ENCODE data around the gene TRIM63. TPM values are rescaled to one million over a fixed set of nuclear protein-coding genes. Genes with fewer than 3 reads are reported as not detected.

TRIM63 gene
- total RNA-seq, 1 experiment from 2014 or later, result not detected

DNA sequence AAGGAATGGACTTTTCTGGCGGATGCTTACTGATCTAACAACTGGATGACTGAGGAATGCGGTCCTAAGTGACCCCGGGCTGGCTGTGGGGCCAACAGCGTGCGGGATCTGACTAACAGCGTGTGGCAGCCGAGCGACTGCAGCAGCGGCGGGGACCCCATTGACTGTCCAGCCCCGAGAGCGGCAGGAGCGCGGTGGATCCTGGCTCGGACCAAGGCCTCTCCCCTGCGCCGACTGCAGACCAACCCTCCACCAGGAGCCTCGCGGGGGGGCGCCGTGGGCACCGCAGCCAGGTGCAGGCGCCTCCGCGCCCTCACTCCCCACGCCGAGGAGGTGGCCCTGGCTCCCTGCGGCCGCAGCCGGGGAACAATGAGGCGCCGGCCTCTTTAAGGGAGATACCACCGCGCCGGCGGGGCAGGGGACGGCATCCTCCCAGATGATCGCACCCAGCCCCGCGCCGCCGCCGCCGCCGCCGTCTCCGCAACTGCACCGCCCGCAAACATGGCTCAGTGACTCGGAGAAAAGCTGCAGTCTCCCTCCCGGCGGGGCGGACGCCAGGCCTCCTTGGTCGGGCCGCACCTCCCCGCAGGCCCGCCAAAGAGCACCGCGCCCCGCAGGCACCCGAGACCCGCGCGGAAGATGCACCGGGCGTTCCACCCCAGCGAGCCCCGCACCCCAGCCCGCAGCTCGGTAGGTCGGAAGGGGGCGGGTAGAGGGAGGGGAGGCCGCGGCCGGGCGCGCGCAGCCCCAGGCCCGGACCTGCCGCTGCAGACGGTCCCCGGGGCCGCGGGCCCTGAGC, 43.5 kb upstream of the TRIM63 start (continued):
- TF ChIP-seq, protein P1, sequence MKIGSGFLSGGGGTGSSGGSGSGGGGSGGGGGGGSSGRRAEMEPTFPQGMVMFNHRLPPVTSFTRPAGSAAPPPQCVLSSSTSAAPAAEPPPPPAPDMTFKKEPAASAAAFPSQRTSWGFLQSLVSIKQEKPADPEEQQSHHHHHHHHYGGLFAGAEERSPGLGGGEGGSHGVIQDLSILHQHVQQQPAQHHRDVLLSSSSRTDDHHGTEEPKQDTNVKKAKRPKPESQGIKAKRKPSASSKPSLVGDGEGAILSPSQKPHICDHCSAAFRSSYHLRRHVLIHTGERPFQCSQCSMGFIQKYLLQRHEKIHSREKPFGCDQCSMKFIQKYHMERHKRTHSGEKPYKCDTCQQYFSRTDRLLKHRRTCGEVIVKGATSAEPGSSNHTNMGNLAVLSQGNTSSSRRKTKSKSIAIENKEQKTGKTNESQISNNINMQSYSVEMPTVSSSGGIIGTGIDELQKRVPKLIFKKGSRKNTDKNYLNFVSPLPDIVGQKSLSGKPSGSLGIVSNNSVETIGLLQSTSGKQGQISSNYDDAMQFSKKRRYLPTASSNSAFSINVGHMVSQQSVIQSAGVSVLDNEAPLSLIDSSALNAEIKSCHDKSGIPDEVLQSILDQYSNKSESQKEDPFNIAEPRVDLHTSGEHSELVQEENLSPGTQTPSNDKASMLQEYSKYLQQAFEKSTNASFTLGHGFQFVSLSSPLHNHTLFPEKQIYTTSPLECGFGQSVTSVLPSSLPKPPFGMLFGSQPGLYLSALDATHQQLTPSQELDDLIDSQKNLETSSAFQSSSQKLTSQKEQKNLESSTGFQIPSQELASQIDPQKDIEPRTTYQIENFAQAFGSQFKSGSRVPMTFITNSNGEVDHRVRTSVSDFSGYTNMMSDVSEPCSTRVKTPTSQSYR (CRISPR knock-in tag; IDR thresholded peaks at IDR 0.05), result no peak
- TF ChIP-seq ZNF416 (CRISPR knock-in tag; IDR thresholded peaks at IDR 0.05) (no peak), FOXK1 (CRISPR knock-in tag; IDR thresholded peaks at IDR 0.05) (no peak), RELA (CRISPR knock-in tag; IDR thresholded peaks at IDR 0.05; ENCODE audit: borderline replicate concordance) (no peak), SMAD4 (CRISPR knock-in tag; IDR thresholded peaks at IDR 0.05) (no peak), MYBL2 (CRISPR knock-in tag; IDR thresholded peaks at IDR 0.05) (no peak), ATF1 (CRISPR knock-in tag; IDR thresholded peaks at IDR 0.05) (no peak), CREB1 (CRISPR knock-in tag; IDR thresholded peaks at IDR 0.05) (no peak), ZNF263 (CRISPR knock-in tag; IDR thresholded peaks at IDR 0.05; ENCODE audit: low read depth) (no peak), ELF4 (CRISPR knock-in tag; IDR thresholded peaks at IDR 0.05; ENCODE audit: low read depth) (no peak), ZNF232 (CRISPR knock-in tag; IDR thresholded peaks at IDR 0.05) (peak; percentile 15; the same call in 1 of the 2 replicates), EMX1 (CRISPR knock-in tag; IDR thresholded peaks at IDR 0.05) (no peak), ZNF219 (CRISPR knock-in tag; IDR thresholded peaks at IDR 0.05; ENCODE audit: borderline replicate concordance) (no peak), GABPB1 (CRISPR knock-in tag; IDR thresholded peaks at IDR 0.05) (no peak), JAZF1 (CRISPR knock-in tag; IDR thresholded peaks at IDR 0.05) (no peak), SOX15 (CRISPR knock-in tag; IDR thresholded peaks at IDR 0.05) (no peak), TEAD1 (CRISPR knock-in tag; IDR thresholded peaks at IDR 0.05) (no peak), GTF2I (CRISPR knock-in tag; conservative IDR thresholded peaks at IDR 0.05) (no peak), NFYB (CRISPR knock-in tag; conservative IDR thresholded peaks at IDR 0.05; ENCODE audit: low read depth) (no peak), SP1 (CRISPR knock-in tag; conservative IDR thresholded peaks at IDR 0.05) (no peak)
- TF ChIP-seq, protein P2, sequence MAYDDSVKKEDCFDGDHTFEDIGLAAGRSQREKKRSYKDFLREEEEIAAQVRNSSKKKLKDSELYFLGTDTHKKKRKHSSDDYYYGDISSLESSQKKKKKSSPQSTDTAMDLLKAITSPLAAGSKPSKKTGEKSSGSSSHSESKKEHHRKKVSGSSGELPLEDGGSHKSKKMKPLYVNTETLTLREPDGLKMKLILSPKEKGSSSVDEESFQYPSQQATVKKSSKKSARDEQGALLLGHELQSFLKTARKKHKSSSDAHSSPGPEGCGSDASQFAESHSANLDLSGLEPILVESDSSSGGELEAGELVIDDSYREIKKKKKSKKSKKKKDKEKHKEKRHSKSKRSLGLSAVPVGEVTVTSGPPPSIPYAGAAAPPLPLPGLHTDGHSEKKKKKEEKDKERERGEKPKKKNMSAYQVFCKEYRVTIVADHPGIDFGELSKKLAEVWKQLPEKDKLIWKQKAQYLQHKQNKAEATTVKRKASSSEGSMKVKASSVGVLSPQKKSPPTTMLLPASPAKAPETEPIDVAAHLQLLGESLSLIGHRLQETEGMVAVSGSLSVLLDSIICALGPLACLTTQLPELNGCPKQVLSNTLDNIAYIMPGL (CRISPR knock-in tag; IDR thresholded peaks at IDR 0.05), result 0 out of 2 replicates have a peak, but pooled peaks have one; percentile 10
- TF ChIP-seq, protein P3, sequence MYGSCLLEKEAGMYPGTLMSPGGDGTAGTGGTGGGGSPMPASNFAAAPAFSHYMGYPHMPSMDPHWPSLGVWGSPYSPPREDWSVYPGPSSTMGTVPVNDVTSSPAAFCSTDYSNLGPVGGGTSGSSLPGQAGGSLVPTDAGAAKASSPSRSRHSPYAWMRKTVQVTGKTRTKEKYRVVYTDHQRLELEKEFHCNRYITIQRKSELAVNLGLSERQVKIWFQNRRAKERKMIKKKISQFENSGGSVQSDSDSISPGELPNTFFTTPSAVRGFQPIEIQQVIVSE (CRISPR knock-in tag; IDR thresholded peaks at IDR 0.05; ENCODE audit: borderline replicate concordance), result no peak
- TF ChIP-seq, protein P4, sequence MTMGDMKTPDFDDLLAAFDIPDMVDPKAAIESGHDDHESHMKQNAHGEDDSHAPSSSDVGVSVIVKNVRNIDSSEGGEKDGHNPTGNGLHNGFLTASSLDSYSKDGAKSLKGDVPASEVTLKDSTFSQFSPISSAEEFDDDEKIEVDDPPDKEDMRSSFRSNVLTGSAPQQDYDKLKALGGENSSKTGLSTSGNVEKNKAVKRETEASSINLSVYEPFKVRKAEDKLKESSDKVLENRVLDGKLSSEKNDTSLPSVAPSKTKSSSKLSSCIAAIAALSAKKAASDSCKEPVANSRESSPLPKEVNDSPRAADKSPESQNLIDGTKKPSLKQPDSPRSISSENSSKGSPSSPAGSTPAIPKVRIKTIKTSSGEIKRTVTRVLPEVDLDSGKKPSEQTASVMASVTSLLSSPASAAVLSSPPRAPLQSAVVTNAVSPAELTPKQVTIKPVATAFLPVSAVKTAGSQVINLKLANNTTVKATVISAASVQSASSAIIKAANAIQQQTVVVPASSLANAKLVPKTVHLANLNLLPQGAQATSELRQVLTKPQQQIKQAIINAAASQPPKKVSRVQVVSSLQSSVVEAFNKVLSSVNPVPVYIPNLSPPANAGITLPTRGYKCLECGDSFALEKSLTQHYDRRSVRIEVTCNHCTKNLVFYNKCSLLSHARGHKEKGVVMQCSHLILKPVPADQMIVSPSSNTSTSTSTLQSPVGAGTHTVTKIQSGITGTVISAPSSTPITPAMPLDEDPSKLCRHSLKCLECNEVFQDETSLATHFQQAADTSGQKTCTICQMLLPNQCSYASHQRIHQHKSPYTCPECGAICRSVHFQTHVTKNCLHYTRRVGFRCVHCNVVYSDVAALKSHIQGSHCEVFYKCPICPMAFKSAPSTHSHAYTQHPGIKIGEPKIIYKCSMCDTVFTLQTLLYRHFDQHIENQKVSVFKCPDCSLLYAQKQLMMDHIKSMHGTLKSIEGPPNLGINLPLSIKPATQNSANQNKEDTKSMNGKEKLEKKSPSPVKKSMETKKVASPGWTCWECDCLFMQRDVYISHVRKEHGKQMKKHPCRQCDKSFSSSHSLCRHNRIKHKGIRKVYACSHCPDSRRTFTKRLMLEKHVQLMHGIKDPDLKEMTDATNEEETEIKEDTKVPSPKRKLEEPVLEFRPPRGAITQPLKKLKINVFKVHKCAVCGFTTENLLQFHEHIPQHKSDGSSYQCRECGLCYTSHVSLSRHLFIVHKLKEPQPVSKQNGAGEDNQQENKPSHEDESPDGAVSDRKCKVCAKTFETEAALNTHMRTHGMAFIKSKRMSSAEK (CRISPR knock-in tag; IDR thresholded peaks at IDR 0.05; ENCODE audit: borderline replicate concordance), result no peak
- TF ChIP-seq, protein P5, sequence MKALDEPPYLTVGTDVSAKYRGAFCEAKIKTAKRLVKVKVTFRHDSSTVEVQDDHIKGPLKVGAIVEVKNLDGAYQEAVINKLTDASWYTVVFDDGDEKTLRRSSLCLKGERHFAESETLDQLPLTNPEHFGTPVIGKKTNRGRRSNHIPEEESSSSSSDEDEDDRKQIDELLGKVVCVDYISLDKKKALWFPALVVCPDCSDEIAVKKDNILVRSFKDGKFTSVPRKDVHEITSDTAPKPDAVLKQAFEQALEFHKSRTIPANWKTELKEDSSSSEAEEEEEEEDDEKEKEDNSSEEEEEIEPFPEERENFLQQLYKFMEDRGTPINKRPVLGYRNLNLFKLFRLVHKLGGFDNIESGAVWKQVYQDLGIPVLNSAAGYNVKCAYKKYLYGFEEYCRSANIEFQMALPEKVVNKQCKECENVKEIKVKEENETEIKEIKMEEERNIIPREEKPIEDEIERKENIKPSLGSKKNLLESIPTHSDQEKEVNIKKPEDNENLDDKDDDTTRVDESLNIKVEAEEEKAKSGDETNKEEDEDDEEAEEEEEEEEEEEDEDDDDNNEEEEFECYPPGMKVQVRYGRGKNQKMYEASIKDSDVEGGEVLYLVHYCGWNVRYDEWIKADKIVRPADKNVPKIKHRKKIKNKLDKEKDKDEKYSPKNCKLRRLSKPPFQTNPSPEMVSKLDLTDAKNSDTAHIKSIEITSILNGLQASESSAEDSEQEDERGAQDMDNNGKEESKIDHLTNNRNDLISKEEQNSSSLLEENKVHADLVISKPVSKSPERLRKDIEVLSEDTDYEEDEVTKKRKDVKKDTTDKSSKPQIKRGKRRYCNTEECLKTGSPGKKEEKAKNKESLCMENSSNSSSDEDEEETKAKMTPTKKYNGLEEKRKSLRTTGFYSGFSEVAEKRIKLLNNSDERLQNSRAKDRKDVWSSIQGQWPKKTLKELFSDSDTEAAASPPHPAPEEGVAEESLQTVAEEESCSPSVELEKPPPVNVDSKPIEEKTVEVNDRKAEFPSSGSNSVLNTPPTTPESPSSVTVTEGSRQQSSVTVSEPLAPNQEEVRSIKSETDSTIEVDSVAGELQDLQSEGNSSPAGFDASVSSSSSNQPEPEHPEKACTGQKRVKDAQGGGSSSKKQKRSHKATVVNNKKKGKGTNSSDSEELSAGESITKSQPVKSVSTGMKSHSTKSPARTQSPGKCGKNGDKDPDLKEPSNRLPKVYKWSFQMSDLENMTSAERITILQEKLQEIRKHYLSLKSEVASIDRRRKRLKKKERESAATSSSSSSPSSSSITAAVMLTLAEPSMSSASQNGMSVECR (CRISPR knock-in tag; IDR thresholded peaks at IDR 0.05; ENCODE audit: borderline replicate concordance), result peak; percentile 79
- TF ChIP-seq, protein P6, sequence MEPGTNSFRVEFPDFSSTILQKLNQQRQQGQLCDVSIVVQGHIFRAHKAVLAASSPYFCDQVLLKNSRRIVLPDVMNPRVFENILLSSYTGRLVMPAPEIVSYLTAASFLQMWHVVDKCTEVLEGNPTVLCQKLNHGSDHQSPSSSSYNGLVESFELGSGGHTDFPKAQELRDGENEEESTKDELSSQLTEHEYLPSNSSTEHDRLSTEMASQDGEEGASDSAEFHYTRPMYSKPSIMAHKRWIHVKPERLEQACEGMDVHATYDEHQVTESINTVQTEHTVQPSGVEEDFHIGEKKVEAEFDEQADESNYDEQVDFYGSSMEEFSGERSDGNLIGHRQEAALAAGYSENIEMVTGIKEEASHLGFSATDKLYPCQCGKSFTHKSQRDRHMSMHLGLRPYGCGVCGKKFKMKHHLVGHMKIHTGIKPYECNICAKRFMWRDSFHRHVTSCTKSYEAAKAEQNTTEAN (CRISPR knock-in tag; IDR thresholded peaks at IDR 0.05), result no peak
